ENCODE measurements around the gene ST3GAL3.

The ST3GAL3 gene

GRCh38 chr1:43879414-43879813 is 172.1 kb downstream of the ST3GAL3 start:
- TF ChIP-seq CTCF (IDR thresholded peaks at IDR 0.05): no peak
- no peak overlapping the region for H3K4me3 Mint-ChIP-seq
- peaks cover 15% of the 10 kb centered on the region for H3K4me1 Mint-ChIP-seq
- no peak for DNase-seq
- no peak overlapping the region for H3K27ac Mint-ChIP-seq
- no peaks in the 10 kb centered on the region for H3K36me3 Mint-ChIP-seq (ENCODE audit: low read depth)
- no peaks in the 10 kb centered on the region for H3K27me3 Mint-ChIP-seq (ENCODE audit: low read depth, poor library complexity)
- H3K9me3 Mint-ChIP-seq: no peaks in the 10 kb centered on the region

- H3K27me3 Mint-ChIP-seq (ENCODE audit: low read depth, poor library complexity): no peaks in the 10 kb centered on the region
- no peaks in the 10 kb centered on the region for H3K9me3 Mint-ChIP-seq
- H3K4me1 Mint-ChIP-seq: peaks cover 21% of the 10 kb centered on the region
- H3K36me3 Mint-ChIP-seq (ENCODE audit: low read depth): no peaks in the 10 kb centered on the region
- TF ChIP-seq CTCF (IDR thresholded peaks at IDR 0.05): no peak
- no peak overlapping the region for H3K4me3 Mint-ChIP-seq
- no peak overlapping the region for H3K27ac Mint-ChIP-seq
- DNase-seq: no peak
Observed at GRCh38 chr1:43879996-43880395, 172.7 kb downstream of the ST3GAL3 start.

- Mint-ChIP-seq H3K36me3 (ENCODE audit: low read depth) (no peaks in the 10 kb centered on the region), H3K27me3 (ENCODE audit: low read depth, poor library complexity) (no peaks in the 10 kb centered on the region), H3K27ac (no peak overlapping the region), H3K9me3 (no peaks in the 10 kb centered on the region), H3K4me3 (no peak overlapping the region), H3K4me1 (peaks cover 27% of the 10 kb centered on the region)
- TF ChIP-seq CTCF (IDR thresholded peaks at IDR 0.05): no peak
- no peak for DNase-seq
Observed at GRCh38 chr1:43880604-43881003, 173.3 kb downstream of the ST3GAL3 start.

GRCh38 chr1:43881415-43881814 is 174.1 kb downstream of the ST3GAL3 start:
- Mint-ChIP-seq H3K27ac (no peak overlapping the region), H3K9me3 (no peaks in the 10 kb centered on the region)
- TF ChIP-seq CTCF (IDR thresholded peaks at IDR 0.05): no peak

GRCh38 chr1:43882763-43883162 is 175.4 kb downstream of the ST3GAL3 start:
- TF ChIP-seq CTCF (IDR thresholded peaks at IDR 0.05): no peak
- Mint-ChIP-seq H3K27me3 (ENCODE audit: low read depth, poor library complexity) (no peaks in the 10 kb centered on the region), H3K4me1 (peaks cover 31% of the 10 kb centered on the region), H3K4me3 (no peak overlapping the region), H3K36me3 (ENCODE audit: low read depth) (no peaks in the 10 kb centered on the region), H3K27ac (no peak overlapping the region), H3K9me3 (no peaks in the 10 kb centered on the region)
- no peak for DNase-seq

More at GRCh38 chr1:43881415-43881814, 174.1 kb downstream of the ST3GAL3 start:
- DNase-seq: peak; percentile 26
- no peaks in the 10 kb centered on the region for H3K36me3 Mint-ChIP-seq (ENCODE audit: low read depth)
- no peak overlapping the region for H3K4me3 Mint-ChIP-seq
- no peaks in the 10 kb centered on the region for H3K27me3 Mint-ChIP-seq (ENCODE audit: low read depth, poor library complexity)
- peaks cover 31% of the 10 kb centered on the region for H3K4me1 Mint-ChIP-seq

- Mint-ChIP-seq H3K36me3 (ENCODE audit: low read depth) (no peaks in the 10 kb centered on the region), H3K9me3 (no peaks in the 10 kb centered on the region), H3K27me3 (ENCODE audit: low read depth, poor library complexity) (no peaks in the 10 kb centered on the region), H3K4me3 (no peak overlapping the region), H3K27ac (no peak overlapping the region), H3K4me1 (peaks cover 31% of the 10 kb centered on the region)
- no peak for TF ChIP-seq CTCF (IDR thresholded peaks at IDR 0.05)
- no peak for DNase-seq
Observed at GRCh38 chr1:43883321-43883720, 176.0 kb downstream of the ST3GAL3 start.
